CD4-positive, alpha-beta T cell (primary cell): ENCODE measurements around the gene NELFB. TPM values are rescaled to one million over a fixed set of nuclear protein-coding genes. Genes with fewer than 3 reads are reported as not detected.

ENCODE experiments used
- ATAC-seq: fragments of 200-7000 bp; cut with Tn5 transposase; one replicate; pipeline ENCODE4 v1.10.0; 2022; ENCODE audit warnings: mild to moderate bottlenecking; ENCODE audit not compliant: poor library complexity
- CTCF ChIA-PET: fragments of 350-600 bp; sonication (Branson Sonifier 250); formaldehyde crosslinking; loops from one replicate; lab custom pipeline; 2021; ENCODE audit warnings: antibody characterized with exemption, inconsistent platforms; lab: Charles Lee
- POLR2A ChIA-PET: fragments of 350-600 bp; sonication (Branson Sonifier 250); formaldehyde crosslinking; loops from one replicate; lab custom pipeline; 2021; ENCODE audit warnings: antibody characterized with exemption, inconsistent platforms; lab: Charles Lee
- DNase-seq, 14 experiments: peaks; one replicate each; pipeline ENCODE4 v3.0.0-alpha.2; 2013 to 2020; ENCODE audit warnings: mixed read lengths in 2 of 14
- H3K27ac ChIP-seq, 2 donors: one replicate each; pipeline versions ENCODE4 v1.5.1 to v1.7.0; 2013; ENCODE audit warnings: low read length in 2 of 2, low read depth in 1 of 2, mild to moderate bottlenecking in 1 of 2
- H3K27me3 ChIP-seq, 2 experiments: 1 replicate in 1 of 2; 2 replicates in 1 of 2; pipeline versions ENCODE4 v1.6.1 to v1.7.0; 2013; ENCODE audit warnings: low read length in 2 of 2, control low read depth in 1 of 2, mild to moderate bottlenecking in 1 of 2, moderate library complexity in 1 of 2; ENCODE audit not compliant: insufficient read depth in 2 of 2, control insufficient read depth in 1 of 2
- H3K36me3 ChIP-seq: one replicate; pipeline ENCODE4 v1.6.1; 2013; ENCODE audit warnings: low read length, control low read depth; ENCODE audit not compliant: insufficient read depth
- H3K4me1 ChIP-seq: one replicate; pipeline ENCODE4 v1.6.1; 2013; ENCODE audit warnings: low read length, control low read depth; ENCODE audit not compliant: insufficient read depth
- H3K4me3 ChIP-seq: one replicate; pipeline ENCODE4 v1.5.1; 2013; ENCODE audit warnings: mild to moderate bottlenecking, low read length, moderate library complexity
- H3K9me3 ChIP-seq, 2 experiments: 1 replicate in 1 of 2; 2 replicates in 1 of 2; pipeline versions ENCODE4 v1.6.1 to v1.7.0; 2013; ENCODE audit warnings: low read length in 2 of 2, mild to moderate bottlenecking in 2 of 2, control low read depth in 1 of 2, moderate library complexity in 1 of 2; ENCODE audit not compliant: control insufficient read depth in 1 of 2, insufficient read depth in 1 of 2
- H3K27ac Mint-ChIP-seq: one replicate; pipeline ENCODE4 v1.8.0; 2020; ENCODE audit warnings: mixed read lengths
- H3K27me3 Mint-ChIP-seq: one replicate; pipeline ENCODE4 v1.8.0; 2021; ENCODE audit warnings: mixed read lengths
- H3K36me3 Mint-ChIP-seq: one replicate; pipeline ENCODE4 v1.8.0; 2021; ENCODE audit warnings: low read depth, mixed read lengths
- H3K4me1 Mint-ChIP-seq: one replicate; pipeline ENCODE4 v1.8.0; 2021; ENCODE audit warnings: low read depth, mixed read lengths
- H3K4me3 Mint-ChIP-seq: one replicate; pipeline ENCODE4 v1.8.0; 2020; ENCODE audit warnings: mild to moderate bottlenecking, mixed read lengths
- H3K9me3 Mint-ChIP-seq: one replicate; pipeline ENCODE4 v1.8.0; 2020; ENCODE audit warnings: mixed read lengths
- intact Hi-C, 2 experiments: fragments of 100-400 bp; cut with DNase I in 1 of 2; cut with micrococcal nuclease in 1 of 2; formaldehyde crosslinking; loops; one replicate each; pipeline versions ENCODE4 v1.15.1 to v1.9.0; 2023 to 2025; cut with DNase I, micrococcal nuclease
- total RNA-seq, 174 experiments: library from RNA in 2 of 174; stranded (reverse) in 2 of 174; gene quantifications; one replicate each; pipeline ENCODE4 v1.2.3 and lab custom pipeline; 2021 to 2026
- TF ChIP-seq, protein P1 (sequence below): fragments of 200-600 bp; IDR thresholded peaks from one replicate; pipeline ENCODE4 v1.8.0; 2022; ENCODE audit warnings: antibody characterized with exemption, mild to moderate bottlenecking

The NELFB gene
- total RNA-seq, 2 experiments from 2014 or later: 20.7 to 21.2 TPM

- H3K9me3 ChIP-seq: no peaks in the 10 kb centered on the region
- H3K36me3 Mint-ChIP-seq: no peaks in the 10 kb centered on the region
- intact Hi-C loops: no loop called here
- H3K27me3 Mint-ChIP-seq: no peaks in the 10 kb centered on the region
- TF ChIP-seq, protein P1, sequence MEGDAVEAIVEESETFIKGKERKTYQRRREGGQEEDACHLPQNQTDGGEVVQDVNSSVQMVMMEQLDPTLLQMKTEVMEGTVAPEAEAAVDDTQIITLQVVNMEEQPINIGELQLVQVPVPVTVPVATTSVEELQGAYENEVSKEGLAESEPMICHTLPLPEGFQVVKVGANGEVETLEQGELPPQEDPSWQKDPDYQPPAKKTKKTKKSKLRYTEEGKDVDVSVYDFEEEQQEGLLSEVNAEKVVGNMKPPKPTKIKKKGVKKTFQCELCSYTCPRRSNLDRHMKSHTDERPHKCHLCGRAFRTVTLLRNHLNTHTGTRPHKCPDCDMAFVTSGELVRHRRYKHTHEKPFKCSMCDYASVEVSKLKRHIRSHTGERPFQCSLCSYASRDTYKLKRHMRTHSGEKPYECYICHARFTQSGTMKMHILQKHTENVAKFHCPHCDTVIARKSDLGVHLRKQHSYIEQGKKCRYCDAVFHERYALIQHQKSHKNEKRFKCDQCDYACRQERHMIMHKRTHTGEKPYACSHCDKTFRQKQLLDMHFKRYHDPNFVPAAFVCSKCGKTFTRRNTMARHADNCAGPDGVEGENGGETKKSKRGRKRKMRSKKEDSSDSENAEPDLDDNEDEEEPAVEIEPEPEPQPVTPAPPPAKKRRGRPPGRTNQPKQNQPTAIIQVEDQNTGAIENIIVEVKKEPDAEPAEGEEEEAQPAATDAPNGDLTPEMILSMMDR: no peak
- H3K4me3 ChIP-seq: no peak within 1 kb of the TSS
- H3K9me3 Mint-ChIP-seq: no peaks in the 10 kb centered on the region
- ATAC-seq: no peak
- H3K4me1 ChIP-seq: peaks cover 16% of the 10 kb centered on the region
- no peak for DNase-seq
- no peak within 1 kb of the TSS for H3K27ac ChIP-seq
- ChIA-PET CTCF (no interaction called here), POLR2A (interaction anchor here (0.8 kb wide), 1 partner anchor 10 kb away, joined by 3 read pairs; the partner anchor contains the start of gene TUBB4B)
- no peaks in the 10 kb centered on the region for H3K27me3 ChIP-seq
- peaks cover 10% of the 10 kb centered on the region for H3K4me1 Mint-ChIP-seq
- peak within 1 kb of the TSS; percentile 68 for H3K4me3 Mint-ChIP-seq
- no peak within 1 kb of the TSS for H3K27ac Mint-ChIP-seq
- no peaks in the 10 kb centered on the region for H3K36me3 ChIP-seq
These were observed 4.0 kb upstream of the NELFB start, which contains the start of gene STPG3 for GRCh38 chr9:137251194-137251461. TSS of gene STPG3 (plus strand) at chr9:137251286. CDS start at chr9:137251287, 1 bp downstream.

GRCh38 chr9:137251490-137252268, 3.4 kb upstream of the NELFB start:
- TF ChIP-seq, protein P1: no peak
- intact Hi-C loops: no loop called here
- no peak overlapping the region for H3K27ac Mint-ChIP-seq

DNA sequence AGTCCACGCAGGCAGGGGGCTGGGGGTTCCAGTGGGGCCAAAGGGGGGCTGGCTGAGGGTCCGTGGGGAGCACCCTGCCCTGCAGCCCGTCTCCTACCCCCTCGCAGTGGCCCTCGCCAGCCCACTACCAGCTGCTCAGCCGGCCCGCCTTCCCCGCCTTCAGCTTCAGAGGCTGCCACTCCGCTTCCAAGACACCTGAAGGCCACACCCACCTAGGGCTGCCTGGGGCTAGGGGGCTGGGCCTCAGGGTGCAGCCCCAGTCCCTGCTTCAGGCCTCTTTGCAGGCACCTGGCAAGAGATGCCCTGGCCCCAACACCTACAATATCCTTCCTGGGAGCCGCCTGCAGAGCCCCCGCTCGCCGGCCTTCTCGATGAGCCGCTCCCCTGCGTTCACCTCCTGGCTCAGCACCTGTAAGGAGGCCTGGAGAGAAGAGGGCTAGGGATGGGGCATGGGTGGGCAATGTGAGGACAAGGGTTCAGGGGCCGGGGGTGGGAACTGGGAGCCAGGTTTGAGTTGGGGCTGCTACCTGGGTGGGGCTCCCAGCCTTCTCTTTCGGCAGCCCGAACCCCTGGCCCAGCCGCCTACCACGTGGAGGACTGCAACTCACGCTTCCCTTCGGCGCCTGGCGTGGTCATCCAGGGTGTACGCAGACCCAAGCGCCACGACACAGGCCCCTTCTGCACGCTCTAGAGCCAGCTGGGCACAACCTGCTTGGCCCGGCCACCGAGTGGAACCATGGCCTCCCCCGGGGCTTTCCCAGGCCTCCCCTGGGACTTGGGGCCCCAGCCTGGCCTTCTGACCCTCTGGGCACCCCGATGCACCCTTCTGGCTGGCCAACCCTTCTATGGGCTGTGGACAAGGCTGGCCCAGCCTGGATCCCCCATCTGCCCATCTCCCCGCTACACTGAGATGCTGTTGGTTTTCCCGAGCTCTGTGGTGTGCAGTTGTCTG, 2.3 kb upstream of the NELFB start:
- TF ChIP-seq, protein P1: no peak
- Mint-ChIP-seq H3K9me3 (no peaks in the 10 kb centered on the region), H3K4me1 (peaks cover 16% of the 10 kb centered on the region), H3K4me3 (peak overlapping the region; percentile 45), H3K36me3 (peaks cover 5% of the 10 kb centered on the region), H3K27ac (no peak overlapping the region), H3K27me3 (no peaks in the 10 kb centered on the region)
- ATAC-seq (no peak), DNase-seq (peak in 1 of 14 experiments; percentile 6)
- peaks cover 11% of the 10 kb centered on the region for H3K36me3 ChIP-seq
- H3K27me3 ChIP-seq: no peaks in the 10 kb centered on the region
- no peak overlapping the region for H3K27ac ChIP-seq
- ChIA-PET CTCF (interaction anchor here (2.9 kb wide), 1 partner anchor 16 kb away, joined by 18 read pairs; no protein-coding TSS in a partner anchor), POLR2A (interaction anchor here (1.4 to 4.7 kb wide), 3 partner anchors 10 to 525 kb away, joined by 4 to 63 read pairs (median 27); partner anchors contain the start of gene TUBB4B)
- intact Hi-C loops: no loop called here
- peaks cover 25% of the 10 kb centered on the region for H3K4me1 ChIP-seq
- H3K9me3 ChIP-seq: no peaks in the 10 kb centered on the region
- H3K4me3 ChIP-seq: no peak overlapping the region

More at GRCh38 chr9:137251490-137252268, 3.4 kb upstream of the NELFB start:
- ChIA-PET POLR2A (interaction anchor here (0.8 to 3.8 kb wide), 2 partner anchors 9 to 11 kb away, joined by 3 to 27 read pairs; partner anchors contain the start of gene TUBB4B), CTCF (no interaction called here)
- H3K27ac ChIP-seq: no peak overlapping the region
- ATAC-seq (no peak), DNase-seq (peak in 1 of 14 experiments; percentile 7)
- no peaks in the 10 kb centered on the region for H3K27me3 Mint-ChIP-seq
- H3K36me3 ChIP-seq: peaks cover 4% of the 10 kb centered on the region
- H3K9me3 Mint-ChIP-seq: no peaks in the 10 kb centered on the region
- no peaks in the 10 kb centered on the region for H3K27me3 ChIP-seq
- H3K4me3 Mint-ChIP-seq: peak overlapping the region; percentile 30
- H3K4me1 Mint-ChIP-seq: peaks cover 16% of the 10 kb centered on the region
- H3K4me1 ChIP-seq: peaks cover 21% of the 10 kb centered on the region
- H3K9me3 ChIP-seq: no peaks in the 10 kb centered on the region
- H3K4me3 ChIP-seq: no peak overlapping the region
- peaks cover 2% of the 10 kb centered on the region for H3K36me3 Mint-ChIP-seq
